Omental fat pad (tissue), 4 donors: ENCODE results near the gene TMEM178B. TPM values are rescaled to one million over a fixed set of nuclear protein-coding genes. Genes with fewer than 3 reads are reported as not detected.
"Not testable (repeated sequence)": the region's sequence is repeated elsewhere in the genome, so short reads cannot be mapped to it uniquely, and the experiment has no call there.

Experiments used
- ATAC-seq: fragments of 150-250 bp; one replicate; pipeline ENCODE4 v1.9.1; 2016; ENCODE audit warnings: mild to moderate bottlenecking, moderate library complexity; ENCODE audit not compliant: low FRiP score
- DNase-seq: peaks from one replicate; pipeline ENCODE4 v3.0.0-alpha.2; 2019; ENCODE audit warnings: low spot score
- CTCF ChIP-seq, 3 donors: fragments of 450-650 bp; IDR thresholded peaks; one replicate each; pipeline ENCODE4 v1.5.1; 2016 to 2017; ENCODE audit warnings: antibody characterized with exemption in 3 of 3, mild to moderate bottlenecking in 3 of 3, moderate library complexity in 2 of 3
- total RNA-seq, 4 donors: library from RNA; depleted of rRNA; stranded (reverse); fragments of >200 nt; gene quantifications; one replicate each; pipeline ENCODE4 v1.1.0, GENCODE V29; 2016

The TMEM178B gene
- total RNA-seq, 4 donors from 2014 or later, result 0.50 to 1.3 (median 0.81) TPM

GRCh38 chr7:141374425-141374824 is 300.6 kb downstream of the TMEM178B start:
- no peak for TF ChIP-seq CTCF (IDR thresholded peaks at IDR 0.05)
- ATAC-seq, result no peak

GRCh38 chr7:141375442-141375841 is 301.6 kb downstream of the TMEM178B start:
- no peak for TF ChIP-seq CTCF (IDR thresholded peaks at IDR 0.05)
- DNase-seq (no peak), ATAC-seq (no peak)

More at GRCh38 chr7:141374425-141374824, 300.6 kb downstream of the TMEM178B start:
- no peak for DNase-seq

GRCh38 chr7:141377906-141378305 is 304.0 kb downstream of the TMEM178B start:
- DNase-seq, result no peak
- no peak for ATAC-seq
- TF ChIP-seq CTCF (IDR thresholded peaks at IDR 0.05), result no peak

GRCh38 chr7:141378405-141378804 is 304.5 kb downstream of the TMEM178B start:
- ATAC-seq, result no peak
- DNase-seq, result no peak
- TF ChIP-seq CTCF (IDR thresholded peaks at IDR 0.05), result no peak

GRCh38 chr7:141381794-141382427 is 308.0 kb downstream of the TMEM178B start:
- TF ChIP-seq CTCF (IDR thresholded peaks at IDR 0.05), result no peak
- no peak for DNase-seq
- ATAC-seq, result no peak

- ATAC-seq, DNase-seq: not testable (repeated sequence)
Observed at GRCh38 chr7:141383356-141383755, 309.5 kb downstream of the TMEM178B start.

- no peak for TF ChIP-seq CTCF (IDR thresholded peaks at IDR 0.05)
- ATAC-seq, result no peak
- no peak for DNase-seq
Observed at GRCh38 chr7:141386881-141387280, 313.0 kb downstream of the TMEM178B start.
